ENCODE measurements around the gene MICAL3. TPM values are rescaled to one million over a fixed set of nuclear protein-coding genes. Genes with fewer than 3 reads are reported as not detected.

Gene MICAL3
- total and polyA plus RNA-seq, 2 of the 8 experiments (the other 6 are each of a cell fraction or from before 2014, with no cell fraction given) = 8.3 to 41.8 TPM

- Histone ChIP-seq H4K5ac (ENCODE audit: insufficient read length, low read depth, low read length) (no peak overlapping the region), H3K27ac (ENCODE audit: low read depth, low read length) (no peak overlapping the region), H3K4me2 (ENCODE audit: insufficient read depth in 1 of 2, low read depth in 2 of 2, low read length in 2 of 2) (no peak overlapping the region), H2BK120ac (replicated peaks; ENCODE audit: low read depth, low read length) (no peak overlapping the region), H3K4me1 (replicated peaks in 1 of 4; ENCODE audit: control insufficient read depth in 3 of 4, insufficient read depth in 4 of 4, low read length in 3 of 4) (peaks cover 0 to 5% (median 0%) of the 10 kb centered on the region in 4 experiments; a peak in 1 of 7 replicates), H3K79me1 (ENCODE audit: low read depth, low read length) (no peaks in the 10 kb centered on the region; the same call in 1 of the 2 replicates), H3K23ac (ENCODE audit: insufficient read length) (no peak overlapping the region), H3K4ac (replicated peaks; ENCODE audit: insufficient read length, low read depth, low read length) (no peak overlapping the region), H2AK5ac (ENCODE audit: low read depth, low read length) (no peak overlapping the region), H3K9ac (replicated peaks in 1 of 4; ENCODE audit: extremely low read depth in 1 of 4, low read depth in 3 of 4, low read length in 3 of 4) (no peak overlapping the region), H3K4me3 (ENCODE audit: extremely low read depth in 1 of 4, insufficient read depth in 2 of 4, low read depth in 3 of 4, low read length in 4 of 4) (no peak overlapping the region), H4K91ac (replicated peaks; ENCODE audit: insufficient read length, low read length) (peak overlapping the region; percentile 77), H3K14ac (ENCODE audit: insufficient read length) (no peak overlapping the region), H3K9me3 (ENCODE audit: insufficient read depth in 2 of 2, low read depth in 1 of 2, low read length in 1 of 2) (no peaks in the 10 kb centered on the region), H3K56ac (replicated peaks; ENCODE audit: insufficient read length, low read depth, low read length) (no peak overlapping the region), H3K79me2 (ENCODE audit: control insufficient read depth in 1 of 2, insufficient read depth in 2 of 2, low read length in 2 of 2) (no peaks in the 10 kb centered on the region), H2AFZ (ENCODE audit: low read length) (no peak overlapping the region), H4K20me1 (replicated peaks in 1 of 2; ENCODE audit: control insufficient read depth in 1 of 2, insufficient read depth in 2 of 2, low read length in 2 of 2) (no peaks in the 10 kb centered on the region), H2BK5ac (ENCODE audit: low read depth, low read length) (no peak overlapping the region), H3K23me2 (ENCODE audit: low read depth, low read length) (no peaks in the 10 kb centered on the region), H3K18ac (ENCODE audit: extremely low read depth, low read length) (no peak overlapping the region), H4K8ac (ENCODE audit: extremely low read depth, insufficient read depth, low read length) (no peak overlapping the region), H3K27me3 (replicated peaks in 1 of 4; ENCODE audit: control insufficient read depth in 3 of 4, extremely low read depth in 1 of 4, insufficient read depth in 3 of 4, low read length in 3 of 4) (no peaks in the 10 kb centered on the region), H2BK20ac (ENCODE audit: low read length) (no peak overlapping the region), H2BK15ac (ENCODE audit: low read length) (no peak overlapping the region), H3K36me3 (ENCODE audit: control insufficient read depth in 2 of 4, insufficient read depth in 4 of 4, low read length in 3 of 4) (no peaks in the 10 kb centered on the region), H2BK12ac (ENCODE audit: low read depth, low read length) (no peak overlapping the region)
- CTCF ChIA-PET (ENCODE audit: partially characterized antibody) = interaction anchor here (0.9 to 10.7 kb wide), 15 partner anchors 8 to 660 kb away, joined by 3 to 174 read pairs (median 18); partner anchors contain the start of genes BID and PEX26
- POLR2A ChIA-PET (ENCODE audit: partially characterized antibody) = interaction anchor here (1.5 to 6.3 kb wide), 3 partner anchors 13 to 292 kb away, joined by 5 to 38 read pairs (median 6); partner anchors contain the start of gene BID
- WGBS, 2 experiments (ENCODE audit: extremely low coverage in 1 of 2, insufficient coverage in 1 of 2, insufficient read length in 1 of 2, insufficient replicate concordance in 2 of 2, low coverage in 1 of 2, low lambda C conversion rate in 2 of 2, missing lambda C conversion rate in 1 of 2) = 83% methylated on average over 18 of the region's 18 CpGs; no CpG with 5 or more reads in 1 of the 2 experiments
- DNase-seq (ENCODE audit: low read depth in 1 of 2, low spot score in 2 of 2) = no peak
- FAIRE-seq = no peak
- TF ChIP-seq E2F6 (IDR thresholded peaks at IDR 0.05) (peak; percentile 54; the same call in 1 of the 2 replicates), ATF3 (IDR thresholded peaks at IDR 0.05; ENCODE audit: insufficient read depth, low read depth, low read length) (no peak), POLR2AphosphoS5 (IDR thresholded peaks at IDR 0.05; ENCODE audit: low read depth, low read length) (no peak), TCF12 (IDR thresholded peaks at IDR 0.05; ENCODE audit: low read depth, low read length) (no peak), CTBP2 (IDR thresholded peaks at IDR 0.05; ENCODE audit: borderline replicate concordance, insufficient read depth, insufficient read length, low read length) (no peak), JUN (IDR thresholded peaks at IDR 0.05; ENCODE audit: low read depth, low read length) (no peak), MAX (IDR thresholded peaks at IDR 0.05) (peak; percentile 15; the same call in 1 of the 2 replicates)
Measured at GRCh38 chr22:17786435-17787161, 237.8 kb downstream of the MICAL3 start.
